GM23248 (cell line): Measurements from ENCODE around the gene ASB16. TPM values are rescaled to one million over a fixed set of nuclear protein-coding genes. Genes with fewer than 3 reads are reported as not detected.
A peak's percentile ranks its signal among the peaks of the same experiment; 100 is the strongest.

ENCODE experiments used
- DNase-seq: peaks from one replicate; pipeline ENCODE4 v3.0.0-alpha.2; 2015
- H2AFZ ChIP-seq: fragments of 200-600 bp; sonication (generic); 2 replicates; pipeline ENCODE4 v1.6.1; 2016; ENCODE audit warnings: antibody characterized with exemption
- H3F3A ChIP-seq: fragments of 200-600 bp; sonication (generic); 2 replicates; pipeline ENCODE4 v1.6.1; 2016; ENCODE audit warnings: mild to moderate bottlenecking, antibody characterized with exemption, mixed run types; ENCODE audit not compliant: insufficient read depth
- H3K27ac ChIP-seq: fragments of 200-600 bp; sonication (generic); 2 replicates; pipeline ENCODE4 v1.5.1; 2016; ENCODE audit warnings: mild to moderate bottlenecking
- H3K27me3 ChIP-seq: fragments of 200-600 bp; sonication (generic); replicated peaks from 2 replicates; pipeline ENCODE4 v1.6.1; 2016; ENCODE audit warnings: mild to moderate bottlenecking; ENCODE audit not compliant: insufficient read depth
- H3K36me3 ChIP-seq: fragments of 200-600 bp; sonication (generic); 2 replicates; pipeline ENCODE4 v1.6.1; 2016; ENCODE audit warnings: low read depth, mild to moderate bottlenecking
- H3K4me1 ChIP-seq: fragments of 200-600 bp; sonication (generic); 2 replicates; pipeline ENCODE4 v1.6.1; 2016; ENCODE audit warnings: mild to moderate bottlenecking; ENCODE audit not compliant: insufficient read depth
- H3K4me2 ChIP-seq: fragments of 200-600 bp; sonication (generic); one replicate; pipeline ENCODE4 v1.6.1; 2016; ENCODE audit warnings: mild to moderate bottlenecking; ENCODE audit not compliant: unreplicated experiment
- H3K4me3 ChIP-seq: fragments of 200-600 bp; sonication (generic); 2 replicates; pipeline ENCODE4 v1.5.1; 2016; ENCODE audit warnings: mild to moderate bottlenecking
- H3K79me2 ChIP-seq: fragments of 200-600 bp; sonication (generic); 2 replicates; pipeline ENCODE4 v1.6.1; 2016; ENCODE audit warnings: mild to moderate bottlenecking; ENCODE audit not compliant: insufficient read depth
- H3K9ac ChIP-seq: fragments of 200-600 bp; sonication (generic); 2 replicates; pipeline ENCODE4 v1.6.1; 2016; ENCODE audit warnings: mild to moderate bottlenecking
- H3K9me2 ChIP-seq: fragments of 200-600 bp; sonication (generic); 2 replicates; pipeline ENCODE4 v1.6.1; 2016; ENCODE audit warnings: mixed run types, mild to moderate bottlenecking, moderate library complexity; ENCODE audit not compliant: insufficient read depth
- H3K9me3 ChIP-seq: fragments of 200-600 bp; sonication (generic); one replicate; pipeline ENCODE4 v1.6.1; 2017; ENCODE audit warnings: low read depth
- H4K20me1 ChIP-seq: fragments of 200-600 bp; sonication (generic); 2 replicates; pipeline ENCODE4 v1.6.0; 2016; ENCODE audit not compliant: insufficient read depth
- EZH2 ChIP-seq: fragments of 200-600 bp; sonication (generic); IDR thresholded peaks from 2 replicates; pipeline ENCODE4 v1.6.1; 2018; ENCODE audit warnings: antibody characterized with exemption, mild to moderate bottlenecking; ENCODE audit not compliant: insufficient read depth, poor library complexity, severe bottlenecking
- EZH2phosphoT487 ChIP-seq: fragments of 200-600 bp; sonication (generic); IDR thresholded peaks from 2 replicates; pipeline ENCODE4 v1.6.1; 2018; ENCODE audit warnings: antibody characterized with exemption, moderate library complexity, mild to moderate bottlenecking, low read depth; ENCODE audit not compliant: insufficient read depth
- WGBS, 2 experiments: methylation state at CpG; one replicate each; pipeline ENCODE4 v1.1.6; 2015 to 2017; ENCODE audit warnings: low lambda C conversion rate in 2 of 2, low coverage in 1 of 2; ENCODE audit errors: missing lambda C conversion rate in 2 of 2; 5-methylcytosine and 5-hydroxymethylcytosine counted together
- in situ Hi-C: fragments of 300-500 bp; cut with MboI; formaldehyde crosslinking; loops from 2 replicates; pipeline ENCODE4 v1.15.0; 2020
- polyA plus RNA-seq: library from polyadenylated mRNA; unstranded; fragments of >200 nt; fragmentation: Nextera tagmentation; extraction: Ambion mirVana; gene quantifications from 2 replicates; pipeline ENCODE4 v1.2.1, GENCODE V29; 2016
- total RNA-seq: library from RNA; depleted of rRNA; stranded (reverse); fragments of >200 nt; shearing (Covaris generic); gene quantifications from 2 replicates; pipeline ENCODE4 v1.2.3, GENCODE V29; 2014

Gene ASB16
- total and polyA plus RNA-seq, 2 experiments from 2014 or later = 0.25 TPM; not detected in 1

- in situ Hi-C loops = loop anchor here (25.0 kb wide), 2 partner anchors 335 to 435 kb away; no protein-coding TSS in a partner anchor
- no peaks in the 10 kb centered on the region for H4K20me1 ChIP-seq
- peaks cover 56% of the 10 kb centered on the region for H3F3A ChIP-seq
- no peaks in the 10 kb centered on the region for H3K9me3 ChIP-seq
- no peaks in the 10 kb centered on the region for H3K27me3 ChIP-seq
- H3K36me3 ChIP-seq = no peaks in the 10 kb centered on the region
- H3K4me1 ChIP-seq = peaks cover 25% of the 10 kb centered on the region
- no peak overlapping the region for H3K4me3 ChIP-seq
- WGBS, 2 experiments = 78 to 83% methylated on average over 4 of the region's 4 CpGs
- no peak for DNase-seq
- H3K27ac ChIP-seq = peak overlapping the region; percentile 16; the same call in 1 of the 2 replicates
- H3K4me2 ChIP-seq = no peak overlapping the region
- no peak overlapping the region for H2AFZ ChIP-seq
- H3K79me2 ChIP-seq = peaks cover 13% of the 10 kb centered on the region
- TF ChIP-seq EZH2phosphoT487 = no peak
- no peak for TF ChIP-seq EZH2
- no peaks in the 10 kb centered on the region for H3K9me2 ChIP-seq
- H3K9ac ChIP-seq = no peak overlapping the region
These were observed 32.3 kb downstream of the ASB16 start for GRCh38 chr17:44202756-44203155.

GRCh38 chr17:44203731-44204440 is 33.4 kb downstream of the ASB16 start:
- no peaks in the 10 kb centered on the region for H3K9me2 ChIP-seq
- no peak overlapping the region for H3K9ac ChIP-seq
- no peaks in the 10 kb centered on the region for H4K20me1 ChIP-seq
- no peak overlapping the region for H3K4me3 ChIP-seq
- peak; percentile 74 for DNase-seq
- H2AFZ ChIP-seq = no peak overlapping the region
- no peaks in the 10 kb centered on the region for H3K27me3 ChIP-seq
- peak overlapping the region; percentile 60 for H3K27ac ChIP-seq
- WGBS, 2 experiments = 40 to 45% methylated on average over 9 of the region's 9 CpGs
- H3K4me2 ChIP-seq = peak overlapping the region; percentile 16
- peaks cover 2% of the 10 kb centered on the region; the same call in 1 of the 2 replicates for H3K79me2 ChIP-seq
- no peaks in the 10 kb centered on the region for H3K36me3 ChIP-seq
- H3F3A ChIP-seq = peaks cover 67% of the 10 kb centered on the region
- no peak for TF ChIP-seq EZH2
- TF ChIP-seq EZH2phosphoT487 = no peak
- in situ Hi-C loops = loop anchor here (25.0 kb wide), 2 partner anchors 333 to 433 kb away; no protein-coding TSS in a partner anchor
- peaks cover 30% of the 10 kb centered on the region for H3K4me1 ChIP-seq
- no peaks in the 10 kb centered on the region for H3K9me3 ChIP-seq

GRCh38 chr17:44204441-44204882 is 34.0 kb downstream of the ASB16 start:
- Histone ChIP-seq H3K27ac (peak overlapping the region; percentile 60), H3K9ac (no peak overlapping the region), H3K4me3 (no peak overlapping the region), H3K36me3 (no peaks in the 10 kb centered on the region; the same call in 1 of the 2 replicates), H3K9me2 (no peaks in the 10 kb centered on the region), H2AFZ (no peak overlapping the region), H3K4me2 (peak overlapping the region; percentile 16), H3K79me2 (no peaks in the 10 kb centered on the region), H3K4me1 (peaks cover 34% of the 10 kb centered on the region), H3F3A (peaks cover 72% of the 10 kb centered on the region), H4K20me1 (no peaks in the 10 kb centered on the region), H3K27me3 (no peaks in the 10 kb centered on the region), H3K9me3 (no peaks in the 10 kb centered on the region)
- in situ Hi-C loops = loop anchor here (25.0 kb wide), 2 partner anchors 333 to 433 kb away; no protein-coding TSS in a partner anchor
- WGBS, 2 experiments = 29 to 37% methylated on average over 5 of the region's 5 CpGs
- peak; percentile 75 for DNase-seq
- TF ChIP-seq EZH2 (no peak), EZH2phosphoT487 (no peak)

DNA sequence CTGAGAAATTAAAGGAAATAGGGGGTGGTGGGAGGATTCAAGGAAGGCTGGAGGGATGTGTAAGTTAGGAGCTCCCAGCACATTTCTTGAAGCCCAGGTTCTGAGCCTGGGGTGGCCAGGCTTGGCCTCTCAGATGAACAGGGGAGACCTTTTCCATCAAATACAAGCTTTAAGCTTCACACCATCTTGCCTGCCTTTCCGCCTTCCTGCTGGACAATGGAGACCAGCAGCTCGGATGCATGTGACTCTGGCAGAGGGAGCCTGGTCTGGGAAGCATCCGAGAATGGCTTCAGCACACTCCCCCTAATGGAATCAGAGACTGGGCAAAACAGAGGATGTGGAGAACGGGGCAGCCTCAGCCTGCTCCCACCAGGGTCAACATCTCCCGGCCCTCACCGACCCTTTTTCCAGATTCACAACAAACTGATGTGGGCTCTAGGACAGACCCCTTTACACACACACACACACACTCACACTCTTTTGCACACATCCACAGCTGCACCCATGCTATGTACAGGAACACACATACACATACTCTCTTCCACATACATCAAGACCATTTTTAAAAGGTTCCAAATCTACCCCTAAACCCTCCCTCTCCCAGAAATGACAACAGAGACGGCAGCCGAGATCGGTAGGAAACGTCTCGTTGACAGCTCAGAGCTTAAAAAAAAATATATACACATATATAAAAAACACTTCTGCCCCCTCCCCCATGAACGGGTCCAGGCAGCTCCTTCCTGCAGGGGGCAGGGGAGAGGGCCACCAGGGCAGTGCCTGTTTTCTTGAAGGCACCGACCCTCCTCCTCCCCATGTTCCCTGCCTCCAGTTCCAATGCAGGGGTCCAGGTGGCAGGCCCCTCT is 35.7 kb downstream of the ASB16 start:
- Histone ChIP-seq H3K36me3 (no peaks in the 10 kb centered on the region; the same call in 1 of the 2 replicates), H3K4me3 (no peak overlapping the region), H3K27ac (no peak overlapping the region), H3K79me2 (no peaks in the 10 kb centered on the region), H3K27me3 (no peaks in the 10 kb centered on the region), H4K20me1 (no peaks in the 10 kb centered on the region), H3F3A (peaks cover 78% of the 10 kb centered on the region), H3K9me2 (no peaks in the 10 kb centered on the region), H3K4me1 (peaks cover 40% of the 10 kb centered on the region), H2AFZ (no peak overlapping the region), H3K4me2 (no peak overlapping the region), H3K9me3 (no peaks in the 10 kb centered on the region), H3K9ac (no peak overlapping the region)
- no peak for TF ChIP-seq EZH2
- 41 to 43% methylated on average over 13 of the region's 13 CpGs for WGBS, 2 experiments
- DNase-seq = peak; percentile 32
- in situ Hi-C loops = loop anchor here (25.0 kb wide), 2 partner anchors 331 to 431 kb away; no protein-coding TSS in a partner anchor
